ENCODE results near the gene PHACTR2.
"Not testable (repeated sequence)": the region's sequence is repeated elsewhere in the genome, so short reads cannot be mapped to it uniquely, and the experiment has no call there.

GRCh38 chr6:143631196-143631595, 46.6 kb upstream of the PHACTR2 start:
- not testable (repeated sequence) for TF ChIP-seq ZNF592 (IDR thresholded peaks at IDR 0.05); KAT2A (conservative IDR thresholded peaks at IDR 0.05; ENCODE audit: control insufficient read depth, low read depth, low read length); ZBTB33 (IDR thresholded peaks at IDR 0.05); ETV6 (conservative IDR thresholded peaks at IDR 0.05 in 1 of 2, IDR thresholded peaks at IDR 0.05 in 1 of 2; ENCODE audit: borderline replicate concordance in 1 of 2, low read depth in 1 of 2); CBFB (IDR thresholded peaks at IDR 0.05; ENCODE audit: low read depth); CEBPB (IDR thresholded peaks at IDR 0.05; ENCODE audit: borderline replicate concordance in 1 of 2, low read depth in 2 of 2, low read length in 2 of 2); EP300 (IDR thresholded peaks at IDR 0.05; ENCODE audit: borderline replicate concordance in 1 of 2, control insufficient read depth in 1 of 2, low read depth in 2 of 2, low read length in 2 of 2)
